A549 (cell line): ENCODE data around the gene CENPI. TPM values are rescaled to one million over a fixed set of nuclear protein-coding genes. Genes with fewer than 3 reads are reported as not detected.

Experiments
- ATAC-seq, 2 experiments: fragments of 200-7000 bp in 1 of 2; fragments of >200 bp in 1 of 2; cut with Nextera tagmentation in 1 of 2; cut with Tn5 transposase in 1 of 2; 3 replicates each; pipeline versions ENCODE4 v1.8.0 to v1.9.1; 2018 to 2020; ENCODE audit warnings: mild to moderate bottlenecking in 1 of 2, moderate library complexity in 1 of 2
- CTCF ChIA-PET: fragments of 300-600 bp; sonication (Branson Sonifier 250); formaldehyde crosslinking; extraction: SDS; loops from one replicate; lab custom pipeline; 2021; ENCODE audit warnings: antibody characterized with exemption, inconsistent platforms; lab: Yijun Ruan, JAX
- POLR2A ChIA-PET: fragments of 350-600 bp; formaldehyde crosslinking; extraction: SDS; loops from one replicate; lab custom pipeline; 2021; ENCODE audit warnings: antibody characterized with exemption, inconsistent platforms; lab: Yijun Ruan, JAX
- DNase-seq, 2 experiments: peaks; one replicate each; pipeline versions ENCODE4 v3.0.0 to v3.0.0-alpha.2; 2011 to 2016; ENCODE audit warnings: low read depth in 1 of 2, low spot score in 1 of 2
- FAIRE-seq: peaks from 2 replicates; lab custom pipeline; 2011; peaks lifted over from hg19 to GRCh38; lab: Jason Lieb, UNC
- H3K27ac ChIP-seq, 2 experiments: fragments of >200 bp; sonication (Bioruptor Twin); formaldehyde crosslinking; 3 replicates each; pipeline ENCODE4 v1.5.1; 2016 to 2017
- H3K4me1 ChIP-seq: fragments of >200 bp; sonication (Bioruptor Twin); formaldehyde crosslinking; 3 replicates; pipeline ENCODE4 v1.6.1; 2016
- H3K4me2 ChIP-seq: fragments of >200 bp; sonication (Bioruptor Twin); formaldehyde crosslinking; 3 replicates; pipeline ENCODE4 v1.6.1; 2016
- H3K4me3 ChIP-seq: fragments of >200 bp; sonication (Bioruptor Twin); formaldehyde crosslinking; 3 replicates; pipeline ENCODE4 v1.5.1; 2016
- H3K9me3 ChIP-seq: fragments of >200 bp; sonication (Bioruptor Twin); formaldehyde crosslinking; 3 replicates; pipeline ENCODE4 v1.6.1; 2016
- CBX8 ChIP-seq: fragments of 200-600 bp; sonication (generic); IDR thresholded peaks from 2 replicates; pipeline ENCODE4 v1.6.1; 2016
- CEBPB ChIP-seq, 2 experiments: fragments of >200 bp in 1 of 2; sonication (Bioruptor Twin) in 1 of 2; formaldehyde crosslinking in 1 of 2; IDR thresholded peaks; 2 replicates each; pipeline ENCODE4 v1.6.1; 2012 to 2016
- CHD2 ChIP-seq: fragments of 150-350 bp; IDR thresholded peaks from 2 replicates; pipeline ENCODE4 v1.6.1; 2014; ENCODE audit warnings: low read length; ENCODE audit not compliant: partially characterized antibody
- CHD4 ChIP-seq: fragments of 200-600 bp; sonication (generic); IDR thresholded peaks from 2 replicates; pipeline ENCODE4 v1.6.1; 2016; ENCODE audit warnings: antibody characterized with exemption, mild to moderate bottlenecking, borderline replicate concordance
- EP300 ChIP-seq, 2 experiments: fragments of >200 bp; sonication (Bioruptor Twin); formaldehyde crosslinking; IDR thresholded peaks; 2 replicates in 1 of 2; 3 replicates in 1 of 2; pipeline ENCODE4 v1.6.1; 2016 to 2017
- ESRRA ChIP-seq: fragments of 150-350 bp; IDR thresholded peaks from 2 replicates; pipeline ENCODE4 v1.6.1; 2014; ENCODE audit warnings: mild to moderate bottlenecking, low read length, borderline replicate concordance
- FOSB ChIP-seq: fragments of 250-450 bp; sonication (Bioruptor Pico); IDR thresholded peaks from 2 replicates; pipeline ENCODE4 v1.5.0; 2020; ENCODE audit warnings: mild to moderate bottlenecking, moderate library complexity
- HOXB13 ChIP-seq: fragments of 250-450 bp; sonication (Bioruptor Pico); IDR thresholded peaks from 2 replicates; pipeline ENCODE4 v1.5.0; 2020; ENCODE audit warnings: low read depth, mild to moderate bottlenecking, moderate library complexity
- HOXB5 ChIP-seq: fragments of 250-450 bp; sonication (Bioruptor Pico); IDR thresholded peaks from 2 replicates; pipeline ENCODE4 v1.5.0; 2020; ENCODE audit warnings: mild to moderate bottlenecking, moderate library complexity
- JUN ChIP-seq, 2 experiments: fragments of >200 bp; sonication (Bioruptor Twin); formaldehyde crosslinking; IDR thresholded peaks; 2 replicates in 1 of 2; 3 replicates in 1 of 2; pipeline ENCODE4 v1.6.1; 2016 to 2017
- JUNB ChIP-seq: fragments of >200 bp; sonication (Bioruptor Twin); formaldehyde crosslinking; IDR thresholded peaks from 2 replicates; pipeline ENCODE4 v1.6.1; 2016
- MAFK ChIP-seq: fragments of 450-650 bp; IDR thresholded peaks from 2 replicates; pipeline ENCODE4 v1.6.1; 2014; ENCODE audit not compliant: partially characterized antibody
- MYC ChIP-seq: IDR thresholded peaks from 2 replicates; pipeline ENCODE4 v1.6.1; 2012; ENCODE audit warnings: mild to moderate bottlenecking, inconsistent platforms, low read length, improper control_type of control experiment, borderline replicate concordance
- NPAS2 ChIP-seq: fragments of 250-450 bp; sonication (Bioruptor Pico); IDR thresholded peaks from 2 replicates; pipeline ENCODE4 v1.8.0; 2022; ENCODE audit warnings: mild to moderate bottlenecking, moderate library complexity, borderline replicate concordance
- NR3C1 ChIP-seq: fragments of >200 bp; sonication (Bioruptor Twin); formaldehyde crosslinking; IDR thresholded peaks from 3 replicates; pipeline ENCODE4 v1.6.1; 2017
- POLR2AphosphoS2 ChIP-seq: conservative IDR thresholded peaks from 2 replicates; pipeline ENCODE4 v1.6.1; 2012; ENCODE audit warnings: low read length, improper control_type of control experiment, inconsistent platforms
- RNF2 ChIP-seq: fragments of 200-600 bp; sonication (generic); IDR thresholded peaks from 2 replicates; pipeline ENCODE4 v1.6.1; 2016; ENCODE audit warnings: low read depth, mild to moderate bottlenecking, antibody characterized with exemption, moderate library complexity, borderline replicate concordance
- SMC3 ChIP-seq: fragments of >200 bp; sonication (Bioruptor Twin); formaldehyde crosslinking; IDR thresholded peaks from 3 replicates; pipeline ENCODE4 v1.6.1; 2018; ENCODE audit warnings: inconsistent platforms
- SREBF2 ChIP-seq: fragments of 450-650 bp; IDR thresholded peaks from 2 replicates; pipeline ENCODE4 v1.6.1; 2014; ENCODE audit warnings: mild to moderate bottlenecking, moderate library complexity
- ZNF302 ChIP-seq: fragments of 250-450 bp; sonication (Bioruptor Pico); IDR thresholded peaks from 2 replicates; pipeline ENCODE4 v1.9.0; 2021; ENCODE audit warnings: inconsistent platforms, mild to moderate bottlenecking, moderate library complexity
- WGBS: methylation state at CpG from one replicate; pipeline ENCODE4 v1.1.6; 2017; ENCODE audit errors: missing lambda C conversion rate; 5-methylcytosine and 5-hydroxymethylcytosine counted together
- polyA plus RNA-seq, 4 experiments: library from polyadenylated mRNA; depleted of rRNA in 3 of 4; stranded (reverse); fragments of >200 nt; fragmentation: RNase III in 1 of 4; extraction: RNeasy Plus Mini Kit Qiagen cat#74134 plus additional on column Dnase treatment in 1 of 4; gene quantifications; 2 replicates in 3 of 4; 3 replicates in 1 of 4; pipeline ENCODE4 v1.2.3, GENCODE V29; 2011 to 2017
- TF ChIP-seq, protein P1 (sequence below): fragments of >200 bp; sonication (Bioruptor Twin); formaldehyde crosslinking; IDR thresholded peaks from 2 replicates; pipeline ENCODE4 v1.6.1; 2016
- TF ChIP-seq, protein P2 (sequence below): IDR thresholded peaks from 2 replicates; pipeline ENCODE4 v1.6.1; 2012; ENCODE audit warnings: low read depth, borderline replicate concordance
- TF ChIP-seq, protein P3 (sequence below): fragments of 450-650 bp; IDR thresholded peaks from 2 replicates; pipeline ENCODE4 v1.6.1; 2014; ENCODE audit warnings: antibody characterized with exemption
- TF ChIP-seq, protein P4 (sequence below): fragments of 250-450 bp; sonication (Bioruptor Pico); IDR thresholded peaks from 2 replicates; pipeline ENCODE4 v1.5.0; 2021; ENCODE audit warnings: mild to moderate bottlenecking, moderate library complexity, borderline replicate concordance

Gene CENPI
- polyA plus RNA-seq, 2 of the 4 experiments (the other 2 are of a cell fraction), result 19.5 to 20.7 TPM

DNA sequence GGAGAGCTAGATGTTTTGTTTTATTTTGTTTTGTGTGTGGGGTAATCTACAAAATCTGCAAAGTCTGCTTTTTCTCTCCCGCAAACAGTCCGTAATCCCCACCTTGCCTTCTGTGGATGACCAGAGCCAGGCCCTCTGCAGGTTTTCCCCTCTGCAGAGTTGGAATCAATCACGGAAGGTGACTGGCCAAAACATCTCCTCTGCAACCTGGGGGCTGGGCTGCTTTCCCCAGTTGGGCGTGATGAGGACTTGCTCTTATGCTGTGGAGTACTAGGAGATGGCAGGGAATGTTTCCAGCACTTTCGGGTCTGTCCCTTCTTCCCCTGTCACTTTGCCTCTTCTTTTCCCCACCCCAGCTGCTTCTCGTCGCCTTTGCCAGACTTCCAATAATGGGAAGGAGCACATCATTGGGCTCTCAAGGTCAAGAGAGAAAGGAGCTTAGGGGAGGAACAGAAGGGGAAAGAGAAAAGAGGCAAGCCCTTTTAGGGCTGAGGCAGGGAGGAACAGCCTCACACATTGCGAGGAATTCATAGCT, 18.2 kb upstream of the CENPI start:
- no peaks in the 10 kb centered on the region for H3K9me3 ChIP-seq
- TF ChIP-seq SMC3 (no peak), POLR2AphosphoS2 (no peak), NPAS2 (no peak), SREBF2 (no peak), CBX8 (no peak), EP300 (IDR thresholded peaks at IDR 0.05) (no peak), HOXB5 (no peak), HOXB13 (no peak)
- ChIA-PET CTCF (interaction anchor here (1.0 kb wide), 1 partner anchor 31 kb away, joined by 4 read pairs; no protein-coding TSS in a partner anchor), POLR2A (no interaction called here)
- ATAC-seq, result no peak
- FAIRE-seq, result no peak
- no peak overlapping the region for H3K4me2 ChIP-seq
- no peaks in the 10 kb centered on the region for H3K4me1 ChIP-seq
- WGBS, result 77% methylated on average over 8 of the region's 8 CpGs
- no peak overlapping the region for H3K4me3 ChIP-seq
- no peak overlapping the region for H3K27ac ChIP-seq
- no peak for DNase-seq

DNA sequence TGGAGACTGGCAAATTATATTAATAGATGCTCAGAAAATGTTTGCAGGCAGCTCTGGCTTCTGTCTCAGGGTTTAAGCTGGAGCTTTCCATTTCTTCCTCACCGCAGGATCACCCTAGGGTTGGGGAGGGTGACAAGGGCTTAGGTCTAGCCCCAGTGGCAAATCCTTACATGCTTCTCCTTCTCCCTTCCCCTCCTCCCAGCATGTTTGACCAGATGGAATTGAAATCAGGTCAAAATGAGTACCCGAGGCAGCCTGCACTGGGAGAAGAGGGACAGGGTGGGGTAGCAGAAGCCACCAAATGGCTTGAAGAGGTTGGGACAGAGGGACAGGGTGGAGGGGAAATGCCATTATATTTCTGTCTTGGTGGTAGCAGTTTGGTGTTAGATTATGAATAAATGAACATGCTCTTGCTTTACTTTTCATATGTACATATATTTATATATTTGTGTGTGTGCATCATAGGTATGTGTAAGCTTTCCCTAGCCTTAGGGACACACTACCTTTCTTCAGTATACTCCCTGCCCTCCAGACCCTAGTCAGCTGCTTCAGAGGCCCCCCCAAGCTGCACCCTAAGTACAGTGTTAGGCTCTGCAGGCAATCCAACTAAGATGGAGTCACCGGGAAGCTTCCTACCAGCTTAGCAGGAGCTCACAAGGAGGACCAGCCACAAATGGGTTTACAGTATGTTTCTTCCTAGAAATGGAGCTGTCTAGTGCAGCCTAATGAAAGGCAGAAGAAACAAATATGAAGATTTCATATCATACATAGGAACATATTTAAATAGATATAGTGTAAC, 17.5 kb upstream of the CENPI start:
- POLR2A ChIA-PET, result no interaction called here
- Histone ChIP-seq H3K4me3 (no peak overlapping the region), H3K9me3 (no peaks in the 10 kb centered on the region)
- no peak for TF ChIP-seq EP300 (IDR thresholded peaks at IDR 0.05)
- TF ChIP-seq, protein P1, sequence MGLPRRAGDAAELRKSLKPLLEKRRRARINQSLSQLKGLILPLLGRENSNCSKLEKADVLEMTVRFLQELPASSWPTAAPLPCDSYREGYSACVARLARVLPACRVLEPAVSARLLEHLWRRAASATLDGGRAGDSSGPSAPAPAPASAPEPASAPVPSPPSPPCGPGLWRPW, result no peak
- no peak for TF ChIP-seq ESRRA
- TF ChIP-seq MYC, result no peak
- TF ChIP-seq, protein P2, sequence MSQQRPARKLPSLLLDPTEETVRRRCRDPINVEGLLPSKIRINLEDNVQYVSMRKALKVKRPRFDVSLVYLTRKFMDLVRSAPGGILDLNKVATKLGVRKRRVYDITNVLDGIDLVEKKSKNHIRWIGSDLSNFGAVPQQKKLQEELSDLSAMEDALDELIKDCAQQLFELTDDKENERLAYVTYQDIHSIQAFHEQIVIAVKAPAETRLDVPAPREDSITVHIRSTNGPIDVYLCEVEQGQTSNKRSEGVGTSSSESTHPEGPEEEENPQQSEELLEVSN, result no peak
- TF ChIP-seq NR3C1, result no peak
- TF ChIP-seq ZNF302, result no peak
- no peak for TF ChIP-seq JUNB
- TF ChIP-seq CEBPB (IDR thresholded peaks at IDR 0.05), result no peak
- no peak for TF ChIP-seq FOSB
- TF ChIP-seq, protein P3, sequence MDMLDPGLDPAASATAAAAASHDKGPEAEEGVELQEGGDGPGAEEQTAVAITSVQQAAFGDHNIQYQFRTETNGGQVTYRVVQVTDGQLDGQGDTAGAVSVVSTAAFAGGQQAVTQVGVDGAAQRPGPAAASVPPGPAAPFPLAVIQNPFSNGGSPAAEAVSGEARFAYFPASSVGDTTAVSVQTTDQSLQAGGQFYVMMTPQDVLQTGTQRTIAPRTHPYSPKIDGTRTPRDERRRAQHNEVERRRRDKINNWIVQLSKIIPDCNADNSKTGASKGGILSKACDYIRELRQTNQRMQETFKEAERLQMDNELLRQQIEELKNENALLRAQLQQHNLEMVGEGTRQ, result no peak
- no peak for TF ChIP-seq RNF2
- no peak for TF ChIP-seq CHD4
- no peak for TF ChIP-seq HOXB5
- no peak for TF ChIP-seq JUN (IDR thresholded peaks at IDR 0.05)
- TF ChIP-seq, all 56 proteins: peak for 0
- Histone ChIP-seq H3K4me2 (no peak overlapping the region), H3K27ac (no peak overlapping the region), H3K4me1 (no peaks in the 10 kb centered on the region)
- ATAC-seq (no peak), DNase-seq (no peak), FAIRE-seq (no peak)
- WGBS, result 63% methylated on average over 2 of the region's 3 CpGs
- CTCF ChIA-PET, result interaction anchor here (1.0 kb wide), 1 partner anchor 30 kb away, joined by 4 read pairs; no protein-coding TSS in a partner anchor

DNA sequence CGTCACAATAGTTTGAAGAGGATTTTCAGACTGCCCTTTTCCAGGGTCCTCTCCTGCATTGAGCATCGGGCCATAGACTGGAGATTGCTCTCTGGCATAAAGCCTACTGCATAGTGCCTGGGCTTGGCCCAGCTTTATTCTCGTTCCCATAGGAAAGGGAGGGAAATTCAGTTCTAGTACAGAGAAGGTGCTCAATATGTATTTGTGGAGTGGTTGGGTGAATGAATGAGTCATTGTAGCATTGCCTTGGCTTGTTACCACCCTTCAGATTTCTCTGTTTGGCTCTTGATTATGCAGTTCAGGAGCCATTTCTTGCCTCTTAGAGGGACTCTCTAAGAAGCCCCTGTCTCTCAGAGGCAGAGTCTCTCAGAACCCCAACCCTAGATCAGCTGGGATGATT, 16.8 kb upstream of the CENPI start:
- H3K27ac ChIP-seq, result no peak overlapping the region
- POLR2A ChIA-PET, result no interaction called here
- H3K4me3 ChIP-seq, result no peak overlapping the region
- CTCF ChIA-PET, result no interaction called here
- FAIRE-seq, result no peak
- H3K4me1 ChIP-seq, result no peaks in the 10 kb centered on the region
- 46% methylated on average over 3 of the region's 3 CpGs for WGBS
- DNase-seq, result no peak
- TF ChIP-seq, protein P4, sequence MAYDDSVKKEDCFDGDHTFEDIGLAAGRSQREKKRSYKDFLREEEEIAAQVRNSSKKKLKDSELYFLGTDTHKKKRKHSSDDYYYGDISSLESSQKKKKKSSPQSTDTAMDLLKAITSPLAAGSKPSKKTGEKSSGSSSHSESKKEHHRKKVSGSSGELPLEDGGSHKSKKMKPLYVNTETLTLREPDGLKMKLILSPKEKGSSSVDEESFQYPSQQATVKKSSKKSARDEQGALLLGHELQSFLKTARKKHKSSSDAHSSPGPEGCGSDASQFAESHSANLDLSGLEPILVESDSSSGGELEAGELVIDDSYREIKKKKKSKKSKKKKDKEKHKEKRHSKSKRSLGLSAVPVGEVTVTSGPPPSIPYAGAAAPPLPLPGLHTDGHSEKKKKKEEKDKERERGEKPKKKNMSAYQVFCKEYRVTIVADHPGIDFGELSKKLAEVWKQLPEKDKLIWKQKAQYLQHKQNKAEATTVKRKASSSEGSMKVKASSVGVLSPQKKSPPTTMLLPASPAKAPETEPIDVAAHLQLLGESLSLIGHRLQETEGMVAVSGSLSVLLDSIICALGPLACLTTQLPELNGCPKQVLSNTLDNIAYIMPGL (CRISPR knock-in tag), result no peak
- TF ChIP-seq CHD2 (no peak), MAFK (no peak), POLR2AphosphoS2 (no peak)
- TF ChIP-seq, protein P3, result no peak
- no peak overlapping the region for H3K4me2 ChIP-seq
- H3K9me3 ChIP-seq, result no peaks in the 10 kb centered on the region
- no peak for ATAC-seq
